ENCODE measurements around the gene TBC1D20.

- no peak for TF ChIP-seq CTCF (conservative IDR thresholded peaks at IDR 0.05; ENCODE audit: low read depth, low read length)
- no peak for TF ChIP-seq EZH2phosphoT487 (IDR thresholded peaks at IDR 0.05; ENCODE audit: borderline replicate concordance, low read length)
Observed at GRCh38 chr20:433300-433975, 28.9 kb downstream of the TBC1D20 start.
